Sciatic nerve (tissue), 2 donors: ENCODE results near the gene MTHFR. TPM values are rescaled to one million over a fixed set of nuclear protein-coding genes. Genes with fewer than 3 reads are reported as not detected.
"Not testable (repeated sequence)": the region's sequence is repeated elsewhere in the genome, so short reads cannot be mapped to it uniquely, and the experiment has no call there.

Source experiments
- ATAC-seq: fragments of 200-7000 bp; cut with Tn5 transposase; one replicate; pipeline ENCODE4 v1.9.1; 2020; ENCODE audit warnings: mild to moderate bottlenecking, moderate library complexity
- DNase-seq: peaks from one replicate; pipeline ENCODE4 v3.0.0-alpha.2; 2020; ENCODE audit warnings: low spot score
- intact Hi-C: fragments of 100-400 bp; cut with DNase I; formaldehyde crosslinking; loops from one replicate; pipeline ENCODE4 v1.14.2; 2022
- total RNA-seq: library from RNA; stranded (reverse); fragmentation: NEBNext Ultra II Directional; extraction: Animal tissue kit (Norgen Biotek cat#: 25700); gene quantifications from one replicate; pipeline ENCODE4 v1.2.1, GENCODE V29; 2021
- donor health status: DM: no; HTN: no; CAD: no.
- donor health status: DM: no; HTN: no; CAD: no.

MTHFR gene
- total RNA-seq, 1 donor from 2014 or later = 78.3 TPM

DNA sequence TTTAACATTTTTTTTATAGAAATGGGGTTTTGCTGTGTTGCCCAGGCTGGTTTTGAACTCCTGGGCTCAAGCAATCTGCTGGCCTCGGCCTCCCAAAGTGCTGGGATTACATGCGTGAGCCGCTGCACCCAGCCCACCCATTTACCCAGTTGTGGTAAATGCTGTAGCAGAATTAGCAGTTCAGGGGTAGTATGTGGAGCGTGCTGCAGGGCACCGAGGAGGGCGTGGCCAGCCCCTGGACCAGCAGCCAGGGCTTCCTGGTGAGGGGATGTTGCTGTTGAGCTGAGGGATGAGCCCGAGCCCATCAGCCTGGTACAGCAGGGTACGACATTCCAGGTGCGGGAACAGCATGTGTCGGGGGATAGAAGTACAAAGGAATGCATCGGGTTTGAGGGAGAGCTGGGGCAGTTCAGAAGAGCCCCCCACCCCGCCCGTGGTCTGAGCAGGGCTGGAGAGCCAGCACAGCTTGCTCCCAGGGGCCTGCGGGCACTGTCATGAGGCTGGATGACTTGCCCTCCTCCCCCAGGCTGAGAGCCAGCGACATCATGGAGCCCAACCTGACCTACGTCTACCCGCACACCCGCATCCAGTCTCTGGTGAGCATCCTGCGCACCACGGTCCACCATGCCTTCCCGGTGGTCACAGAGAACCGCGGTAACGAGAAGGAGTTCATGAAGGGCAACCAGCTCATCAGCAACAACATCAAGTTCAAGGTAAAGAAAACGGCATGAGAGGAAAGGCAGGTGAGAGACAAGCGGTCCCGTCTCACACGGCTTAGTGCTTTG lies 29.9 kb upstream of the MTHFR start:
- intact Hi-C loops = loop anchor here (5.0 to 10.0 kb wide), 2 partner anchors 72 to 129 kb away; no protein-coding TSS in a partner anchor
- DNase-seq (no peak), ATAC-seq (no peak)

DNA sequence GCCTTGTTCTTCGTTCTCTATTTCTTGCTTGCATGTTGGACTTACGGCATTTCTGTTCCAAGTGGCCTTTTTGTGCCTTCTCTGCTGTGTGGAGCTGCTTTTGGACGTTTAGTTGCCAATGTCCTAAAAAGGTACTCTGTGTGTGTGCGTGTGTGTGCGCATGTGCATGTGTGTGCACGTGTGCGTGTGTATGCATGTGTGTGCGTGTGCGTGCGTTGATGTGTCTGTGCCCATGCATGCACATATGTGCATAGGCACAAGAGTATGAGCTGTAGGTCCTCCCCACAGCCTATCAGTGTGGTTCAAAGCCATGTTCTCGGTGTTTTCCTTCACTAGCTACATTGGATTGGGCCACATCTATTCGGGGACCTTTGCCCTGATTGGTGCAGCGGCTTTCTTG lies 28.1 kb upstream of the MTHFR start:
- intact Hi-C loops = loop anchor here (10.0 kb wide), 1 partner anchor 131 kb away; no protein-coding TSS in a partner anchor
- DNase-seq (no peak), ATAC-seq (no peak)

DNA sequence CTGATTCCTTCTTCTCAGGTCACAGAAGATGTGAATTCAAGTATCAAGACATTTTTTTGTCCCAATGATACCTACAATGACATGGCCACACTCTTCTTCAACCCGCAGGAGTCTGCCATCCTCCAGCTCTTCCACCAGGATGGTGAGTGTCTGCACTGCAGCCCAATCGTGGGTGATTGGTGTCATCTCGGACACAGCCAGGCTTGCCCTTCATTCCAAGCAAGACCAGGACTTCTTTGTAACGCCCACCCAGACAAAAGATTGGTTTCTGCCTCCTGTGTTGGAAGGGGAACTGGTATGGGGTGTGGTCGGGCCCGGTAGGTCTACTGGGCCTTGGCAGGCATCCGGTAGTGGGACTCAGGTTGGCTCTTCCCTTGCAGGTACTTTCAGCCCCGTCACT lies 27.7 kb upstream of the MTHFR start:
- no peak for DNase-seq
- no peak for ATAC-seq
- intact Hi-C loops = loop anchor here (10.0 kb wide), 1 partner anchor 131 kb away; no protein-coding TSS in a partner anchor

DNA sequence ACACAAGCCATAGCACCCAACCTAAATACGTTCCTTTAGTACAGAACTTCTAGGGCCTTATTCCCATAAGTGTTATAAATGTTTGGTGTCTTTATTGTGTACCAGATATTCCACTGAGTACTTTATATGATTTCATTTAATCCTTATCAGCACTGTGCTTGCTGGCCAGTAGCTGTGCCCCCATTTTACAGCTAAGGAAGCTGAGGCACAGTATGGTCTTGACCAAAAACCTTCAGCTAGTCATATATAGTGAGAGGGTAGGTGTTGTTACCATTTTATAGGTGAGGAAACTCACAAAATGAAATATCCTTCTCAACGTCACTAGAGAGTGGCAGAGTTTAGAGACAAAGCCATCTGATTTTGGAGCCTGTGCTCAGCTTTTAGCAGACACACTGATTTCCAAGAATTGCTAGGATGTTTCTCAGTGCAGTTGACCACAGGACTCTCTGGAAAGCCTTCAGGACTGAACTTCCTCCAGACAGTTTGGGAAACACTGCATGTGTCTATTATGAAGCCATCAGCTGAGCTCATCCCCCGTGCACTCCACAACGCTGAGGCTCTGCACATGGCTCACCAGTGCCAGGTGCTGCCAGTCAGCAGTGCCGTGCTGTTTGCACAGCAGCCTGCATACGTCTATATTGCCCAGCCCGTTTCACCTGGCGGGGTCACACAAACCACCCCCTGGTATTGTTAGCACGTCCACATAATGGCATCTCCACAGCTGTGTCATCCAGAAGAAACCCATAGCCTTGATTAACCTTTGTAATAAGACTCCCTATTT lies 26.4 kb upstream of the MTHFR start:
- intact Hi-C loops = loop anchor here (10.0 kb wide), 1 partner anchor 133 kb away; no protein-coding TSS in a partner anchor
- no peak for DNase-seq

DNA sequence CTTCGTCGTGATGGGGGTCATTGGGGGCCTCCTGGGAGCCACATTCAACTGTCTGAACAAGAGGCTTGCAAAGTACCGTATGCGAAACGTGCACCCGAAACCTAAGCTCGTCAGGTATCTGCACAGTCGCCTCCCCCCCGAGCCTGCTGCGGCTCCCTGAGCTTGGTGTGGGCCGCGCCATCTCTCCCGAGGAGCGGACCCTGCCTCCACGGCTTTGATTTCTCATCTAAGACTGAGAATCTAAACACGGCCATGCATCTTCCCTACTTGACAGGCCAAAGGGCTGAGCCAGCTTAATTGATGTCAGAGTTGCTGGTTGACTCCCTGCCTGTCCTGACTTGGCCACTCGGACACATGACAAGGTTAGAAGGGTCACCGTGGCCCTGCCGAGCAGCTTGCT lies 22.7 kb upstream of the MTHFR start:
- DNase-seq = no peak
- ATAC-seq = no peak
- intact Hi-C loops = no loop called here

More for the DNA sequence above, 26.4 kb upstream of the MTHFR start:
- no peak for ATAC-seq

DNA sequence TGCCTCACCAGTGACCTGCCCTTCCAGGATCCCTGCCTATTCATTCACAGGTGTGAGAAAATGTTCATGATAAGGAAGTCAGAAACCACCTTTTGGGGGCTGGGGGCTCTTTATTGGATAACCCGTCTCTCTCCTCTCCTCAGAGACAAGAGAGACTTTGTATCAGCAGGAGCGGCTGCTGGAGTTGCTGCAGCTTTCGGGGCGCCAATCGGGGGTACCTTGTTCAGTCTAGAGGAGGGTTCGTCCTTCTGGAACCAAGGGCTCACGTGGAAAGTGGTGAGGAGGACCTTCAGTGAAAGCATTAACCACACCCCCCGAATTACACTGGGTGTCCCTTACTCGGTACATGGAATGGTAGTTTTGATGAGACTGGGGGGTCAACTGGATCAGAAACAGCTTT lies 21.2 kb upstream of the MTHFR start:
- ATAC-seq (no peak), DNase-seq (no peak)
- intact Hi-C loops = no loop called here

DNA sequence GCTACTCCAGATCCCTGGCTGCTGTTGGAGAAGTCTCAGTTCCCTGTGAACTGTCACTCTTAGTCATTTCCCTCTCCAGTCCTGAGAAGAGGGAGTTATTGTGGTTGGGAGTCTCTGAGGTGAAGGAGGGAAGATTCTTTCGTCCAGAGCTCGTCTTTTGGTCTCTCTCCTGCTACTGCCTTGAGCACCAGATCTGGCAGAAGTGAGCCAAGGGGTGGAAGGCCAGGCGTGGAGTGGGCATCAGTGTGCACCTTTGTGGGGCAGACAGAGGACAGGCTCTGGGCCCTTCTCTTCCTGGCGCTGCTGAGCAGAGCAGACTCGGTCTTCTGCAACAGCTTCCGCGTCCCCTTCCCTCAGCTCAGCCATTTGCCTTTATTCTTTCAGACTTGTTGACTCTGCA lies 19.4 kb upstream of the MTHFR start:
- no peak for ATAC-seq
- intact Hi-C loops = no loop called here
- DNase-seq = no peak

DNA sequence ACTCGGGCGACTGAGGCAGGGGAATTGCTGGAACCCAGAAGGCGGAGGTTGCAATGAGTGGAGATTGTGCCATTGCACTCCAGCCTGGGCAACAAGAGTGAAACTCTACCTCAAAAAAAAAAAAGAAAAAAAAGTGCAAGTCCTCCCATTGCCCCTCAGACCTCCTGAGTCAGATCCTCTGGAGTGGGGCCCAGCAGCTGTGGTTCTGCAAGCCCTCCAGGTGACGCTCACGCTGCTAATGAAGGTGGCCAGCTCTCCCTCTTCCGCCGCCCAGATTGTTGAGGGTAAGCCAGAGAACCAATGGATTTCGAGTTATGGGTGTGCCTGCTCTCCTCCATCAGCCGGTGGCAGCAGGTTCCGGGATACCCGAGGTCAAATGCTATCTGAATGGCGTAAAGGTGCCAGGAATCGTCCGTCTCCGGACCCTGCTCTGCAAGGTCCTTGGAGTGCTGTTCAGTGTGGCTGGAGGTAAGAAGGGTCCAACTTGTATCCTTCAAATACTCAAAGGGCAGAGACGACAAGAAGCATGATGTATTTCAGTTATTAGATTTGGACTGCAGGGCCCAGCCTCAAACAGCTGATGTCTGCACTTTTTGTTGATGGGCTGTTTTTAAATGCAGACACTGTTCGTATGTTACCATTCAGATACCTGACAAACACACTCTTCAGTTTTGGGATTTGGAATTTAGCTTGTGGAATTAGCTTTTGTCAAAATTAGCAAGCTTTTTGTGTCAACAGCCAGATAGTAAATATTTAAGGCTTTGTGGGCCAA lies 17.8 kb upstream of the MTHFR start:
- ATAC-seq = no peak
- intact Hi-C loops = no loop called here
- peak; percentile 46 for DNase-seq

DNA sequence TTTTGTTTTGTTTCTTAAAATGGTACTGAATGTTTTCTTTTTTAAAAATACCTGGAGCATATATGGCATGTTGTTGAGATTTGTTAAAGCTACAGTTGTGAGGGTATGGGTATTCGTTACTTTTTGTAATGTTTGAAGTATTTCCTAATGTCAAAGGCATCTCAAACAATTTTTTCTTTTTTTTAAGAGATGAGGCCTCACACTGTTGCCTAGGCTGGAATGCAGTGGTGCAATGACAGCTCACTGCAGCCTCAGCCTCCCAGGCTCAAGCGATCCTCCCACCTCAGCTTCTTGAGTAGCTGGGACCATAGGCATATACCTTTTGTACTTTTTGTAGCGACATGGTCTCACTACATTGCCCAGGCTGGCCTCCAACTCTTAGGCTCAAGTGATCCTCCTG lies 16.3 kb upstream of the MTHFR start:
- ATAC-seq (no peak), DNase-seq (peak; percentile 10)
- intact Hi-C loops = no loop called here

DNA sequence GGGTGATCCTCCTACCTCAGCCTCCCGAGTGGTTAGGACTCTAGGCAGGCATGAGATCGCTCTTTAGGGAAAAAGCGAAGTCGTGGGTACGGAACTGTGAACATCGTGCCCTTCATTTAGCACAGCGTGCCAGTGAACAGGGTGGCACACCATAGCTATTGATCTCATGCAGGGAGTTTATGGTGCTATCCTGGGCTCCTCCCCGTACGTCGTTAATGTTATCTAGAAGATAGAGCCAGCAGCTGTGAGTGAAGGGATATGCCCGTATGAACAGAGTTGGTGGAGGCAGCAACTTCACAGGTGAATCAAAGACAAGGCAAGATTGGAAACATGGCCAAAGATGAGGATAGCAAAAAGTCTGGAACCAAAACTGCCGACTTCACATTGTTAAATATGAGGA lies 11.4 kb upstream of the MTHFR start:
- DNase-seq (peak; percentile 2), ATAC-seq (no peak)
- intact Hi-C loops = no loop called here

DNA sequence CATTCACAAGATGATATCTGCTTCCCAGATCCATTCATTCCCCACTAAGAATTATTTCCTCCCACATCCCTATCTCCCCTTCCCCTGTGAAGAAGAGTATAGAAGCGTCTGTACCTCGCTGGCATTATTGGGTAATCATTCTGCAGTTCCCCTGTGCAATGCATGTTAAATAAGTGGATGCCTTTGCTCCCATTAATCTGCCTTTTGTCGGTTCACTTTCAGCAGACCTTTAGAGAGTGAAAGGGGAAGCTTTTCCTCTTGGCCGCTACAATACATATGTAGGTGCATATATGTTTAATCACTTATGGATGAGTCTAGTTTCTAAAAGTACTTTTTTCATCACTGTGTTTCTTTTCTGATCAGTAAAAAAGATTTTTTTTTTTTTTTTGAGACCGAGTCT lies 7.3 kb upstream of the MTHFR start:
- intact Hi-C loops = no loop called here
- ATAC-seq = no peak
- DNase-seq = no peak

DNA sequence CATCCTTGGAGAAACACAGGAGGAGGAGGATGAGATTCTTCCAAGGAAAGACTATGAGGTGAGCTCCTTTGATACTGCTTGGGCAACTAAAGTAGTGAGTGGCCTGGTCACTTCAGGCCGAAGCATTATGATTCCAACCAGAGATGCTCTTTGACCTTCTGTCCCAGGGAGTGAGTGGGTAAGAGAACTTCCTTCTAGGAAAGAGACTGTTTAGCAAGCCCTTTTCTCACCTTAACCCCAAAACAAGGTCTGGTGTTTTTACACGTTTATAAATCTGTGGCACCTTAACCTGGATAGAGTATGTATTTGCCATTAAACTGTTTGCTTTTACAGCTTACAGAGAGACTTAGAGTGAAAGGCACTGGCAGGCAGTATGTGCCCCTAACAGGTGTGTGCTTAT lies 1.4 kb upstream of the MTHFR start:
- DNase-seq = peak; percentile 9
- no peak for ATAC-seq
- intact Hi-C loops = no loop called here

DNA sequence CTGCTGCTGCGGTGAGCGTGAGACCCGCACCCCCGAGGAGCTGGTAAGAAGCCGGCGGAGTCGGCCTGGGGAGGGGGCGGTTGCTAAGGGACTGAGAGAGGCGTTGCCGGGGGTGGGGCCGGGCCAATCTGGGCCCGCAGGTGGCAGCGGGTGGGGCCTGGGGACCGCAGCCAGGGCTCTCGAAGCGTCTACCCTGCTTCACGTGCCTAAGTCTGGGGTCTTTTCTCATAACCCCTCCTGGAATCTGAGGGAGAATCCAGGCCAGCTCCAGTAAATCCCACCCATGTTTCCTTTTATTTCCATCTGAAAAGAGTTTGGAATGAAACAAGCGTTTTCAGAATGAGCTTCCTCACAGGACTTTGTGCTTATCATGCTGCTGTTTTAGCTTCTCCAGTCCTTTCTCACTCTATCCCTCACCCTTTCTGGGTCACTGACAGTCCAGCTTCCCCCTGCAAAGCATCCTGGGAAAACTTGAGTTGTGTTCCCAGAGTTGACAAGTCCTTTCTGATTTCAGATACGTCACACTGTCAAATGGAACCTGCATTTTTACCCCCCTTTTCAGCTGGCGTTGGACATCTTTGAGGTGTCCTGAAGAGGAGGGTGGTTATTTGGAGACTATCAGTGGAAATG lies 658 bp upstream of the MTHFR start:
- DNase-seq (peak; percentile 51), ATAC-seq (peak; percentile 35)
- intact Hi-C loops = no loop called here

DNA sequence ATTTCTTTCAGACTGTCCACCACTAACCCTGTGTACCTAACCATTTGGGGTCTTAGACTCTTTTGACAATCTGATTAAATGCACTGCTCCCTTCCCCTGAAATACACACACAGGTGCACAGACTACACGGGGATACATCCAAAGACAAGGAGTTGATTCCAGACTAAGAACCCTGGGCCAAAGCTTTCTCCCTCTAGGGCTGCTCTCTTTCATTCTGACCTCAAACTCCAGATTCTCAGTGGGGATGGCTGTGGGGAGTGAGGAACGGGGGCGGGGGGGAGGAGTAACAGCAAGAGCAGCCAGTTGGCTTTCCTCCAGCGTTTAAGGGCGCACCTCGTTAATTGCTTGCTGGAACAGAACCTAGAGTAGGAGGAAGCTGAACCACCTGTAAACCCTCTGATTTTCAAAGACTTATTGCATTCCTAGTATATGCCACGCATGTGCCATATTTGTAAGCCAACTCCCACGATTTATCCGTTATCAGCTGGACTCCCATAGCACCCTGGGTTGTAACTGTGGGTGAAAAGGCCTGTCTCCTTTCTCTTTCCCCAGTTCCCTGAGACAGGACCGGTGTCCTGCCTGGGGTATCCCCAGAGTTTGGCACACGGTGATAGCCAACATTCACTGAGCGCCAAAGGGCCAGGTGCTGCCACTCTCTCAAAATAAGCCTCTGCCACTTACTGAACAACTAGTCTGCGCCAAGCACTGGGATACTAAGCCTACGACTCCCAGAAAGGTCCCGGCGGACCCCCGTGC lies 920 bp downstream of the MTHFR start:
- intact Hi-C loops = no loop called here
- peak; percentile 1 for ATAC-seq

DNA sequence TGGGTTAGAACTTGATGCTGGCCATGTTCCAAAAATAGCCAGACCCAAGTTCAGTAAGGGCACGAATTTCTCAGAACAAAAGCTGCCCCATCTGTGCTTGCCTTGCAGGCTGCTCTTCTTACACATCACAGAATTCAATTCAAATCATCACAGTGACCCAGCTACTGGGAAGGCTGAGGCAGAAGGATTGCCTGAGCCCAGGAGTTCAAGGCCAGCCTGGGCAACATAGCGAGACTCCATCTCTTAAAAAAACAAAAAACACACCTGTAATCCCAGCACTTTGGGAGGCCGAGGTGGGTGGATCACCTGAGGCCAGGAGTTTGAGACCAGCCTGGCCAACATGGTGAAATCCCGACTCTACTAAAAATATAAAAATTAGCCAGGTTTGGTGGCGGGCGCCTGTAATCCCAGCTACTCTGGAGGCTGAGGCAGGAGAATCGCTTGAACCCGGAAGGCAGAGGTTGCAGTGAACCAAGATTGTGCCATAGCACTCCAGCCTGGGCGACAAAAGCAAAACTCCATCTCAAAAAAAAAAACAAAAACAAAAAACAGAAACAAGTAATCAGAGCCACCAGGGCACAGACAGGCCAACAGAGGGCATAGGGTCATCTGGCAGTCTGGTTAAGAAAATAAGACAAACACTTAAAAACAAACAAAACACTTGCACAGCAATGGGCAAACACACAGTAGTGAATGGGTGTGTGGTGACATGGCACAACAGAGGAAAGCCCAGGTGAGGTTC lies 1.7 kb downstream of the MTHFR start:
- ATAC-seq, intact Hi-C loops: not testable (repeated sequence)
- DNase-seq = peak; percentile 56

More for the DNA sequence above, 920 bp downstream of the MTHFR start:
- no peak for DNase-seq

DNA sequence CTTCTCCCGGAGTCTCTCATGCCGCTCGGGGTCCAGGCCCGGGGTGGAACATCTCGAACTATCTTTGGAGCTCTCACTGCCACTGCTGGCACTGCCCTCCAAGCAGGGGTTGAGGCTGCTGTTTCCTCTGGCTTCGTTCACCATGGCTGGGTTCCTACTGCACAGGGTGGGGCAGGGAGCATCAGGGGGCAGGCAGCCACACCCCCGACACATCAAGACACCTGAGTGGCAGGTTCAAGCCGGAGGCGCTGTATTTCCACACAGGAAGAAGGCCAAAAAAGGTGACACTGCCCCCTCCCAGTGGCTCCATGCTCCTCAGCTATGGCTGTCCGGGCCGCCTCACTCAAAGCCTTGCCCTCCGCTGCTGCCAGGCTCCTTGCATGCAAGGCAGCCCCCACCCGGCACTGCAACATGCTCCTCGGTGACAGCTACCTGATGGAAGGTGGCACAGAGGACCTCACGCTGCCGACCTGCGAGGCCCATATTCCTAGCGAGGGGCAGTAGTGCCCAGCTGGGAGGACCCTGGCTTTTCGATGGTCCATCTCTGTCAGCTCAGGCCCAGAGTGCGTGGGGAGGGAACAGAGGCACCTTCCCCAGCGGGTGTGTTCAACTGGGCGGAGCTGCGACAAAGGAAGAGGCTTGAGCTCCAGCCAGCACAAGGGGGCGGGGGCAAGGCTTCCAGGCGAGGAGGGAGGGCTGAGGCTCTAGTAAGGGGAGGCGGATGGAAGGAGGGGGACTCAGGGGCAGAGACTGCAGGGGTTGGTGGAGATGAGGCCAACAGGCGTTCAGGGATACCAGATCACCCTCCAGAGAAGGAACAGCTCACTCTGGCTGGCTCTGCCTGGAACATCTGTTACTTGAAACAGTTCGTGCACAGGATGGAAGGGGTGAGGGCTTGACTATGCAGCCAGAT lies 2.5 kb downstream of the MTHFR start:
- DNase-seq (peak; percentile 96), ATAC-seq (peak; percentile 77)
- intact Hi-C loops = no loop called here

DNA sequence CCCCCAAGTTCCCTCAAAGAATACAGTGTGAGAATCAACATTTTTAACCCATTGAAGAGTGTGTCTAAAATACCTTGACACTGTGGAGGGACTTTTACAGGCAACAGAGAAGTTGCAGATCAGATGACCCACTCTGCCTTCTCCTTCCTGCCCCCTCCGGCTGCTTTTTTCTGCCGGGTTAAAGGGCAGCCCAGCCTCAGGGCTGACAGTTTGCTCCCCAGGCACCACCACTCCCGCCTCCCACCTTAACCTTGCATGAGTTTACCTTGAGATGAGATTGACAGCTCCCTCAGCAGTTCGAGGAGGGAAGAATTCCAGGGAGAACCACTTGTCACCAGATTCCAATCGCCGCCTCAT lies 3.2 kb downstream of the MTHFR start:
- intact Hi-C loops = no loop called here
- ATAC-seq = peak; percentile 16
- DNase-seq = peak; percentile 68
